HEK293 (cell line): ENCODE data around the gene CENPT.

ENCODE experiments used
- CTCF ChIA-PET: fragments of 350-600 bp; formaldehyde crosslinking; extraction: SDS; loops from one replicate; lab custom pipeline; 2021; ENCODE audit warnings: antibody characterized with exemption; lab: Yijun Ruan, JAX
- POLR2A ChIA-PET: fragments of 300-600 bp; formaldehyde crosslinking; extraction: SDS; loops from one replicate; lab custom pipeline; 2020; ENCODE audit warnings: antibody characterized with exemption, inconsistent platforms; lab: Yijun Ruan, JAX
- H3K27ac ChIP-seq: fragments of 200-500 bp; sonication (Bioruptor generic); 2 replicates; pipeline ENCODE4 v1.5.1; 2014; ENCODE audit warnings: low read depth, low read length, control low read depth, inconsistent platforms; ENCODE audit errors: extremely low read depth
- H3K36me3 ChIP-seq, 2 experiments: fragments of 200-500 bp in 1 of 2; sonication (Bioruptor generic) in 1 of 2; 1 replicate in 1 of 2; 2 replicates in 1 of 2; pipeline ENCODE4 v1.5.1; 2014 to 2017; ENCODE audit warnings: inconsistent platforms in 2 of 2, low read length in 2 of 2; ENCODE audit not compliant: control insufficient read depth in 2 of 2, insufficient read depth in 1 of 2
- H3K4me1 ChIP-seq: fragments of 200-500 bp; sonication (Bioruptor generic); 2 replicates; pipeline ENCODE4 v1.5.1; 2014; ENCODE audit warnings: mild to moderate bottlenecking, low read length, inconsistent platforms; ENCODE audit not compliant: control insufficient read depth, insufficient read depth
- H3K4me3 ChIP-seq: 2 replicates; pipeline ENCODE4 v1.5.1; 2011; ENCODE audit warnings: low read depth, mild to moderate bottlenecking, control low read depth, low read length, moderate library complexity
- H3K9me3 ChIP-seq: fragments of 200-500 bp; sonication (Bioruptor generic); 2 replicates; pipeline ENCODE4 v1.5.1; 2014; ENCODE audit warnings: low read depth, low read length, inconsistent platforms; ENCODE audit not compliant: control insufficient read depth, insufficient read depth
- CTCF ChIP-seq: fragments of 450-650 bp; formaldehyde crosslinking; IDR thresholded peaks from 2 replicates; pipeline ENCODE4 v1.5.1; 2016; ENCODE audit warnings: missing biosample characterization, missing genetic modification characterization
- FEZF1 ChIP-seq: fragments of 450-650 bp; formaldehyde crosslinking; IDR thresholded peaks from 2 replicates; pipeline ENCODE4 v1.5.1; 2016; ENCODE audit warnings: missing biosample characterization, missing genetic modification characterization
- IKZF3 ChIP-seq: fragments of 450-650 bp; IDR thresholded peaks from 2 replicates; pipeline ENCODE4 v1.5.0; 2018; ENCODE audit warnings: missing biosample characterization, mild to moderate bottlenecking, missing genetic modification characterization, moderate library complexity
- KLF8 ChIP-seq: fragments of 450-650 bp; formaldehyde crosslinking; IDR thresholded peaks from 2 replicates; pipeline ENCODE4 v1.5.1; 2016; ENCODE audit warnings: missing biosample characterization, missing genetic modification characterization
- PRDM1 ChIP-seq: fragments of 450-650 bp; formaldehyde crosslinking; IDR thresholded peaks from 2 replicates; pipeline ENCODE4; 2016; ENCODE audit warnings: missing biosample characterization, missing genetic modification characterization
- REST ChIP-seq: fragments of 450-650 bp; formaldehyde crosslinking; IDR thresholded peaks from 2 replicates; pipeline ENCODE4 v1.5.1; 2016; ENCODE audit warnings: missing biosample characterization, missing genetic modification characterization
- SCRT2 ChIP-seq: fragments of 450-650 bp; formaldehyde crosslinking; IDR thresholded peaks from 2 replicates; pipeline ENCODE4 v1.5.1; 2016; ENCODE audit warnings: missing biosample characterization, missing genetic modification characterization
- YY2 ChIP-seq: fragments of 450-650 bp; formaldehyde crosslinking; IDR thresholded peaks from 2 replicates; pipeline ENCODE4 v1.5.1; 2016; ENCODE audit warnings: missing biosample characterization, missing genetic modification characterization
- ZBTB17 ChIP-seq: fragments of 450-650 bp; formaldehyde crosslinking; IDR thresholded peaks from 2 replicates; pipeline ENCODE4 v1.5.1; 2016; ENCODE audit warnings: missing biosample characterization, missing genetic modification characterization
- ZNF148 ChIP-seq: fragments of 450-650 bp; formaldehyde crosslinking; IDR thresholded peaks from 2 replicates; pipeline ENCODE4 v1.5.0; 2017; ENCODE audit warnings: missing biosample characterization, missing genetic modification characterization, borderline replicate concordance
- ZNF311 ChIP-seq: fragments of 450-650 bp; formaldehyde crosslinking; IDR thresholded peaks from 2 replicates; pipeline ENCODE4 v1.5.1; 2017; ENCODE audit warnings: missing biosample characterization, missing genetic modification characterization, borderline replicate concordance
- ZNF324 ChIP-seq: fragments of 450-650 bp; formaldehyde crosslinking; IDR thresholded peaks from 2 replicates; pipeline ENCODE4 v1.5.1; 2016; ENCODE audit warnings: missing biosample characterization, missing genetic modification characterization
- ZSCAN30 ChIP-seq: fragments of 450-650 bp; IDR thresholded peaks from 2 replicates; pipeline ENCODE4 v1.5.1; 2018; ENCODE audit warnings: missing biosample characterization, mild to moderate bottlenecking, missing genetic modification characterization, moderate library complexity

Gene CENPT

GRCh38 chr16:67868290-67868689, 20.8 kb upstream of the CENPT start:
- Histone ChIP-seq H3K4me1 (no peaks in the 10 kb centered on the region; the same call in 1 of the 2 replicates), H3K4me3 (no peak overlapping the region), H3K9me3 (no peaks in the 10 kb centered on the region), H3K27ac (no peak overlapping the region), H3K36me3 (peaks cover 28 to 87% of the 10 kb centered on the region in 2 experiments)
- TF ChIP-seq ZSCAN30 (tag by site-specific recombination) (no peak), ZBTB17 (no peak), PRDM1 (tag by site-specific recombination) (0 out of 2 replicates have a peak, but pooled peaks have one; percentile 4)
- CTCF ChIA-PET = interaction anchor here (2.4 kb wide), 1 partner anchor 52 kb away, joined by 11 read pairs; no protein-coding TSS in a partner anchor
- POLR2A ChIA-PET = no interaction called here

GRCh38 chr16:67865318-67865717, 17.8 kb upstream of the CENPT start:
- H3K36me3 ChIP-seq = peaks cover 28 to 98% of the 10 kb centered on the region in 2 experiments

More at GRCh38 chr16:67865318-67865717, 17.8 kb upstream of the CENPT start:
- H3K27ac ChIP-seq = no peak overlapping the region
- H3K9me3 ChIP-seq = no peaks in the 10 kb centered on the region
- CTCF ChIA-PET = interaction anchor here (0.6 to 1.7 kb wide), 10 partner anchors 15 to 203 kb away, joined by 3 to 7 read pairs (median 4); partner anchors contain the start of gene NUTF2
- POLR2A ChIA-PET = interaction anchor here (0.6 to 1.0 kb wide), 7 partner anchors 14 to 59 kb away, joined by 3 to 9 read pairs (median 3); partner anchors contain the start of genes RANBP10 and TSNAXIP1
- TF ChIP-seq YY2 (tag by site-specific recombination) (no peak), SCRT2 (tag by site-specific recombination) (peak; percentile 79), KLF8 (tag by site-specific recombination) (no peak), FEZF1 (tag by site-specific recombination) (0 out of 2 replicates have a peak, but pooled peaks have one; percentile 10), ZNF311 (tag by site-specific recombination) (no peak), REST (no peak), CTCF (tag by site-specific recombination) (peak; percentile 50), ZNF148 (tag by site-specific recombination) (no peak), IKZF3 (tag by site-specific recombination) (no peak), ZNF324 (tag by site-specific recombination) (no peak), ZSCAN30 (tag by site-specific recombination) (0 out of 2 replicates have a peak, but pooled peaks have one; percentile 42)
- H3K4me3 ChIP-seq = no peak overlapping the region
- peaks cover 3% of the 10 kb centered on the region; the same call in 1 of the 2 replicates for H3K4me1 ChIP-seq
